HL-60 (cell line): ENCODE data around the gene CTDNEP1.

Experiments used
- POLR2AphosphoS5 ChIP-seq: IDR thresholded peaks from 2 replicates; pipeline ENCODE4 v1.6.1; 2012; ENCODE audit warnings: low read depth
- REST ChIP-seq: IDR thresholded peaks from 2 replicates; pipeline ENCODE4 v1.6.1; 2012; ENCODE audit warnings: low read depth; ENCODE audit not compliant: insufficient replicate concordance
- TF ChIP-seq, protein P1 (sequence below): IDR thresholded peaks from one replicate; pipeline ENCODE4 v1.5.1; 2011; ENCODE audit warnings: low read length, control low read depth, inconsistent platforms; ENCODE audit not compliant: insufficient read depth

- TF ChIP-seq POLR2AphosphoS5: no peak
- TF ChIP-seq, protein P1, sequence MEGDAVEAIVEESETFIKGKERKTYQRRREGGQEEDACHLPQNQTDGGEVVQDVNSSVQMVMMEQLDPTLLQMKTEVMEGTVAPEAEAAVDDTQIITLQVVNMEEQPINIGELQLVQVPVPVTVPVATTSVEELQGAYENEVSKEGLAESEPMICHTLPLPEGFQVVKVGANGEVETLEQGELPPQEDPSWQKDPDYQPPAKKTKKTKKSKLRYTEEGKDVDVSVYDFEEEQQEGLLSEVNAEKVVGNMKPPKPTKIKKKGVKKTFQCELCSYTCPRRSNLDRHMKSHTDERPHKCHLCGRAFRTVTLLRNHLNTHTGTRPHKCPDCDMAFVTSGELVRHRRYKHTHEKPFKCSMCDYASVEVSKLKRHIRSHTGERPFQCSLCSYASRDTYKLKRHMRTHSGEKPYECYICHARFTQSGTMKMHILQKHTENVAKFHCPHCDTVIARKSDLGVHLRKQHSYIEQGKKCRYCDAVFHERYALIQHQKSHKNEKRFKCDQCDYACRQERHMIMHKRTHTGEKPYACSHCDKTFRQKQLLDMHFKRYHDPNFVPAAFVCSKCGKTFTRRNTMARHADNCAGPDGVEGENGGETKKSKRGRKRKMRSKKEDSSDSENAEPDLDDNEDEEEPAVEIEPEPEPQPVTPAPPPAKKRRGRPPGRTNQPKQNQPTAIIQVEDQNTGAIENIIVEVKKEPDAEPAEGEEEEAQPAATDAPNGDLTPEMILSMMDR: no peak
- no peak for TF ChIP-seq REST
These were observed 26.8 kb downstream of the CTDNEP1 start for GRCh38 chr17:7224661-7225111.
